Gastroesophageal sphincter (tissue), 2 donors: ENCODE data around the gene LONP2.

Experiments used
- EP300 ChIP-seq: sonication (generic); formaldehyde crosslinking; IDR thresholded peaks from one replicate; pipeline ENCODE4 v1.6.1; 2017; ENCODE audit warnings: antibody characterized with exemption, mild to moderate bottlenecking
- POLR2A ChIP-seq, 2 donors: fragments of 450-650 bp; IDR thresholded peaks; one replicate each; pipeline ENCODE4 v1.6.1; 2017; ENCODE audit warnings: antibody characterized with exemption in 2 of 2, mild to moderate bottlenecking in 2 of 2, moderate library complexity in 1 of 2

DNA sequence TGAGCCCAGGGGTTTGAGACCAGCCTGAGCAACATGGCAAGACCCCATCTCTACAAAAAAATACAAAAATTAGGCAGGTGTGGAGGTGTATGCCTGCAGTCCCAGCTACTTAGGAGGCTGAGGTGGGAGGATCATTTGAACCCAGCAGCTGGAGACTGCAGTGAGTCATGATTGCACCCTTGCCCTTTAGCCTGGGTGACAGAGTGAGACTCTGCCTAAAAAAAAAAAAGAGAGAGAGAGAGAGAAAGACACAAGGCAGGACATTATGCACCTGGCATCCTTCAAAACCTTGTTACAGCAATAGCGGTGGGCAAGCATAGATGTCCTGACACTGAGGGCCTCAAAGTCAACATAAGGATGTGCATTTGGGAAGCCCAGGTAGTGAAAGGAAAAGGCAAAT lies 161.1 kb downstream of the LONP2 start:
- TF ChIP-seq EP300: no peak
- no peak for TF ChIP-seq POLR2A (IDR thresholded peaks at IDR 0.05)
